Thyroid gland (tissue), 4 donors: ENCODE data around the gene CYP26B1. TPM values are rescaled to one million over a fixed set of nuclear protein-coding genes. Genes with fewer than 3 reads are reported as not detected.
A peak's percentile ranks its signal among the peaks of the same experiment; 100 is the strongest.

Source experiments
- DNase-seq, 2 donors: peaks; one replicate each; pipeline ENCODE4 v3.0.0-alpha.2; 2019
- H3K27ac ChIP-seq, 3 donors: fragments of 200-600 bp; sonication (generic); 1 replicate in 2 of 3; 2 replicates in 1 of 3; pipeline ENCODE4 v1.5.1; 2016 to 2019; ENCODE audit warnings: mild to moderate bottlenecking in 1 of 3, moderate library complexity in 1 of 3
- H3K27me3 ChIP-seq: fragments of 200-600 bp; sonication (generic); one replicate; pipeline ENCODE4 v1.5.1; 2019
- H3K36me3 ChIP-seq, 2 donors: fragments of 200-600 bp; sonication (generic); one replicate each; pipeline ENCODE4 v1.5.1; 2016 to 2019
- H3K4me1 ChIP-seq, 2 donors: fragments of 200-600 bp; sonication (generic); one replicate each; pipeline ENCODE4 v1.5.1; 2017 to 2019
- H3K4me3 ChIP-seq, 3 donors: fragments of 200-600 bp; sonication (generic); replicated peaks in 1 of 3; 1 replicate in 2 of 3; 2 replicates in 1 of 3; pipeline ENCODE4 v1.5.1; 2016; ENCODE audit warnings: mild to moderate bottlenecking in 1 of 3
- H3K9me3 ChIP-seq: fragments of 200-600 bp; sonication (generic); one replicate; pipeline ENCODE4 v1.5.1; 2017
- CTCF ChIP-seq, 6 experiments: fragments of 200-600 bp in 3 of 6; fragments of 450-650 bp in 3 of 6; sonication (generic) in 3 of 6; IDR thresholded peaks; one replicate each; pipeline ENCODE4 v1.5.1; 2016 to 2019; ENCODE audit warnings: antibody characterized with exemption in 6 of 6, mild to moderate bottlenecking in 2 of 6, inconsistent platforms in 1 of 6, moderate library complexity in 1 of 6
- POLR2A ChIP-seq, 2 donors: fragments of 450-650 bp; IDR thresholded peaks; one replicate each; pipeline ENCODE4 v1.6.1; 2017; ENCODE audit warnings: antibody characterized with exemption in 2 of 2, mild to moderate bottlenecking in 2 of 2, moderate library complexity in 1 of 2
- WGBS, 2 donors: methylation state at CpG; one replicate each; pipeline ENCODE4 v1.1.5; 2017; 5-methylcytosine and 5-hydroxymethylcytosine counted together
- intact Hi-C: fragments of 100-400 bp; cut with DNase I; formaldehyde crosslinking; loops from one replicate; pipeline ENCODE4 v1.15.1; 2023
- total RNA-seq, 4 donors: library from RNA; depleted of rRNA; stranded (reverse); fragments of >200 nt; gene quantifications; one replicate each; pipeline ENCODE4 v1.2.3, GENCODE V29; 2016

The CYP26B1 gene
- total RNA-seq, 4 donors from 2014 or later = 11.8 to 24.2 (median 16.3) TPM

- WGBS, 2 donors = 59 to 83% methylated on average over 2 of the region's 2 CpGs
- peaks cover 34 to 36% of the 10 kb centered on the region in 2 donors for H3K4me1 ChIP-seq
- H3K36me3 ChIP-seq = no peaks in the 10 kb centered on the region
- no peak overlapping the region for H3K27ac ChIP-seq
- peaks cover 28% of the 10 kb centered on the region for H3K27me3 ChIP-seq
- TF ChIP-seq POLR2A (IDR thresholded peaks at IDR 0.05) (no peak), CTCF (IDR thresholded peaks at IDR 0.05) (no peak)
- DNase-seq = no peak
- intact Hi-C loops = loop anchor here (2.0 to 10.0 kb wide), 2 partner anchors 594 to 602 kb away; no protein-coding TSS in a partner anchor
- H3K9me3 ChIP-seq = no peaks in the 10 kb centered on the region
- H3K4me3 ChIP-seq = no peak overlapping the region
Observed at GRCh38 chr2:72150861-72151356, 3.2 kb upstream of the CYP26B1 start.

DNA sequence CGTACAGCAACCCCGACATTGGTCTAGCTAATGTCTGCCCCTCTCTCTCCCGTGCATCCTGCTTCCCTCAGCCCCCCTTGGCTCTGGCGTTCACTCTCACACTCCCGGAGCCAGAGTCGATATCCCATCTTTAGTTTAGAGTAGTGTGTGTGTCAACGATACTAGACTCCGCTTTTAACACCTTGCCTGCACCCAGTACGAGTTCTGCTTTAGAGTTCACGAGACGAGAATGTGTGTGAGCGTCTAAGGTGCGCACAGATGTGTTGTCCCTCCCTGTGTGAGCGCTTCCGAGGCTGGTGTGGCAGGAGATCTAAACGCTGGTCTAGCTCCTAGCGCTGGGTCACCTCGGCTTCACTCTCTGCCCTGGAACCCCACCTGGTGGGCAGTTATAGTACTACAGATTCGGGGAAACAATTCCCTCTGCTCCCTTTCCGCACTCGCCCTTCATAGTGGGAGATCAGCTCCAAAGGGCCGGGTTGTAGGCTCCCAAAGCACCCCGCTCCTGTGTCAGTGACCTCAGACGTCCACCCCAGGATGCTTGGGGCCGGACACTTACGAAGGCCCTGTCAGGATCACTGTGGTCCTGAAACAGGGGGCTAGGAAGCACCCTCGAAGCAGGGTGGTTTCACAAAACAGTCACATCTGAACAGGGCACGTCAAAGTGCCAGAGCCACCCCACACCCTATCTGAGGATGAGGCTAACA is 2.6 kb upstream of the CYP26B1 start:
- peaks cover 30% of the 10 kb centered on the region for H3K27me3 ChIP-seq
- intact Hi-C loops = loop anchor here (2.0 to 10.0 kb wide), 2 partner anchors 594 to 602 kb away; no protein-coding TSS in a partner anchor

DNA sequence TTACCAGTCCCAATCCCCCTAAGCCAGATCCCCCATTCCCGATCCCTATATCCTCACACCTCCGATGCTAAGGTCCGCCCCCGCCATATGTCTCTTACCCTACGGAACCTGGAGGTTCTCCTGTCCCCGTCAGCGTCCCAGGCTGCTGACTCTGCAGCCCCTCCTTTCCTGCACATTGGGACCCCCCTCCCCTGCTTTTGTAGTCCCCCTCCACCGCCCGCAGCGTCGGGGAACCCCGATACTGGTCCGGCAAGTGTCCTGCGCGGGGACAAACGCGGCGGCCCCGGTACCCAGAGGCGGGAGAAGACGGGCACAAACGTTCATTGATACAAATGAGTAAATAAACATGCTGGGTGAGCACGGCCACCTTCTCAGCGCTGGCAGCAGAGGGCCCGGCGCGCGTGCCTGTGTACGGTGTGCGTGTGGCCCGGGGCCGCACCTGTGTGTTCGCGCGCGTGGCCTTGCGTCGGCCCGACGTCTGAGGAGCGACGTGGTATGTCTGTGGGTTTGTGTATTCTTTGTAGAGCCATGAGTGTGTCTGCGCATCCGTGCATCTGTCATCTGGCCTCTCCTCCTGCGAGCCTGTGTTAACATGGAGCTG is 2.0 kb upstream of the CYP26B1 start:
- intact Hi-C loops = loop anchor here (2.0 to 10.0 kb wide), 3 partner anchors 225 to 601 kb away; no protein-coding TSS in a partner anchor
- Histone ChIP-seq H3K36me3 (no peaks in the 10 kb centered on the region), H3K27ac (no peak overlapping the region), H3K27me3 (peaks cover 30% of the 10 kb centered on the region), H3K4me1 (peaks cover 45 to 48% of the 10 kb centered on the region in 2 donors), H3K4me3 (peak overlapping the region in 1 of 3 donors; percentile 56), H3K9me3 (no peaks in the 10 kb centered on the region)
- no peak for TF ChIP-seq CTCF (IDR thresholded peaks at IDR 0.05)
- TF ChIP-seq POLR2A (IDR thresholded peaks at IDR 0.05) = no peak
- WGBS, 2 donors = 4% methylated on average over 30 to 36 of the region's 45 CpGs
- DNase-seq = no peak

More for the DNA sequence above, 2.6 kb upstream of the CYP26B1 start:
- WGBS, 2 donors = 5 to 6% methylated on average over 27 to 28 of the region's 28 CpGs
- Histone ChIP-seq H3K4me1 (peaks cover 40 to 42% of the 10 kb centered on the region in 2 donors), H3K9me3 (no peaks in the 10 kb centered on the region), H3K4me3 (peak overlapping the region in 1 of 3 donors; percentile 56), H3K36me3 (no peaks in the 10 kb centered on the region), H3K27ac (no peak overlapping the region)
- TF ChIP-seq POLR2A (IDR thresholded peaks at IDR 0.05) (no peak), CTCF (IDR thresholded peaks at IDR 0.05) (peak; percentile 81 to 93 (median 88))
- peak; percentile 76 to 79 for DNase-seq

DNA sequence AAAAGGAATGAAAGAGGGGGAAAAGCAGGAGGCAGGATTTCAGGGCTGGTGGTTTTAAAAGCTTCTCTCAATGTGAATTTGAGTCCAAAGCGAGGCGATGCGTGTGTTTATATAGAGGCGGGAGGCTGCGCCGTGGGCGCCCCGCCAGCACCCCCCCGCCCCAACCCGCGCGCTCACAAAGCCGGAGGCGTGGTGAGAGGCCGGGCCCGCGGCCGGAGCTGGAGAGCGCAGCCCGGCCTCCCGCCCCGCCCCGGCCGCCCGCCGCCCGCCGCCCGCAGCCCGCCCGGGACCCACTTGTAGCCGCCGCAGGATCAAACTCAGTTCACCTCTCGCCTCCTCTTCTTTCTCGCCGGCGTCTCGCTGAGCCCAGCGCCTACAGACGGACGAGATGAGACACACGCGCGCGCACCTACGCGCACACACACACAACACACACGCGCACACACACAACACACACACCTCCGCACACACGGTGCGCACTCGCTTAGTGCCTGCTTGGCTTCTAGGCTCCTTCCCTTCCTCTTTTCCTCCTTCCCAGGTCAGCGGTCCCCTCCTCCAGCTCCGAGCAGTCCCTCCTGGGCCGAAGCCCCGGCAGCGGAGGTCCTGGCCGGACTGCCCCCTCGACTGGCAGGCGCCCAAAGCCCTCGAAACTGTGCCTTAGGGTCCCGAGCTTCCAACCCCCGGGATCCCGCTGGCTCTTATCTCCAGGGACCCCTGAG is 1.3 kb upstream of the CYP26B1 start:
- Histone ChIP-seq H3K27me3 (peaks cover 30% of the 10 kb centered on the region), H3K4me3 (peak overlapping the region in 2 of 3 donors; percentile 22 to 56), H3K4me1 (peaks cover 52 to 54% of the 10 kb centered on the region in 2 donors), H3K27ac (no peak overlapping the region), H3K9me3 (no peaks in the 10 kb centered on the region), H3K36me3 (no peaks in the 10 kb centered on the region)
- 1% methylated on average over 35 to 38 of the region's 65 CpGs for WGBS, 2 donors
- intact Hi-C loops = loop anchor here (2.0 kb wide), 1 partner anchor 224 kb away; no protein-coding TSS in a partner anchor
- peak; percentile 40 to 58 for DNase-seq
- TF ChIP-seq POLR2A (IDR thresholded peaks at IDR 0.05) (no peak), CTCF (IDR thresholded peaks at IDR 0.05) (no peak)
